ENCODE results near the gene TNFSF10. TPM values are rescaled to one million over a fixed set of nuclear protein-coding genes. Genes with fewer than 3 reads are reported as not detected.
A peak's percentile ranks its signal among the peaks of the same experiment; 100 is the strongest.

Gene TNFSF10
- total and polyA plus RNA-seq, 2 donors (not counting 1 experiment from before 2014, with no cell fraction given), result 16.4 to 21.0 TPM

DNA sequence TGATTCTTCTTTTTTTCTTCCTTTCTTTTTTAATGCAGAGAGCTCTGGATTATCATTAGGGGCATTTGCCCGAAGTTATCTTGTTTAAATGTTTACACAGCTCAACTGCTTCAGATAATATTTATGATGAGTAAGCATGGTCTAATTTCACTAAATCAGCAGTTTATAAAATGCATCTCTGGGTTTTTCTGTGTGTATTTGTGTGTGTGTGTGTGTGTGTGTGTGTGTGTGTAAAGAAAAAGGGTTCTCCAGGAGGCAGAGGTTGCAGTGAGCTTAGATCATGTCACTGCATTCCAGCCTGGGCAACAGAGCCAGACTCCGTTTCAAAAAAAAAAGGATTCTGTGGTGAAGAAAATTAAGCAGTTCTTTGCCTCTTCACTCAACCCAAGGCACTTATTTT is 25.9 kb upstream of the TNFSF10 start:
- no peak overlapping the region for H3K4me3 ChIP-seq (ENCODE audit: control extremely low read depth in 1 of 5, extremely low read depth in 1 of 5, insufficient read depth in 1 of 5, low read depth in 2 of 5, low read length in 4 of 5)
- ChIA-PET CTCF (interaction anchor here (0.6 to 1.7 kb wide), 4 partner anchors 47 to 259 kb away, joined by 3 to 4 read pairs (median 4); no protein-coding TSS in a partner anchor), POLR2A (no interaction called here)
- H2AFZ ChIP-seq (ENCODE audit: insufficient read depth, low read depth, low read length, poor library complexity, severe bottlenecking), result no peak overlapping the region
- Mint-ChIP-seq H3K4me3 (no peak overlapping the region), H3K4me1 (peaks cover 23% of the 10 kb centered on the region), H3K27me3 (no peaks in the 10 kb centered on the region), H3K27ac (no peak overlapping the region), H3K9me3 (ENCODE audit: insufficient read depth) (no peaks in the 10 kb centered on the region)
- no peaks in the 10 kb centered on the region for H3K79me2 ChIP-seq (ENCODE audit: control insufficient read depth, insufficient read depth, low read length)
- TF ChIP-seq, protein P1, sequence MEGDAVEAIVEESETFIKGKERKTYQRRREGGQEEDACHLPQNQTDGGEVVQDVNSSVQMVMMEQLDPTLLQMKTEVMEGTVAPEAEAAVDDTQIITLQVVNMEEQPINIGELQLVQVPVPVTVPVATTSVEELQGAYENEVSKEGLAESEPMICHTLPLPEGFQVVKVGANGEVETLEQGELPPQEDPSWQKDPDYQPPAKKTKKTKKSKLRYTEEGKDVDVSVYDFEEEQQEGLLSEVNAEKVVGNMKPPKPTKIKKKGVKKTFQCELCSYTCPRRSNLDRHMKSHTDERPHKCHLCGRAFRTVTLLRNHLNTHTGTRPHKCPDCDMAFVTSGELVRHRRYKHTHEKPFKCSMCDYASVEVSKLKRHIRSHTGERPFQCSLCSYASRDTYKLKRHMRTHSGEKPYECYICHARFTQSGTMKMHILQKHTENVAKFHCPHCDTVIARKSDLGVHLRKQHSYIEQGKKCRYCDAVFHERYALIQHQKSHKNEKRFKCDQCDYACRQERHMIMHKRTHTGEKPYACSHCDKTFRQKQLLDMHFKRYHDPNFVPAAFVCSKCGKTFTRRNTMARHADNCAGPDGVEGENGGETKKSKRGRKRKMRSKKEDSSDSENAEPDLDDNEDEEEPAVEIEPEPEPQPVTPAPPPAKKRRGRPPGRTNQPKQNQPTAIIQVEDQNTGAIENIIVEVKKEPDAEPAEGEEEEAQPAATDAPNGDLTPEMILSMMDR (IDR thresholded peaks at IDR 0.05), result no peak
- no peak for TF ChIP-seq EZH2 (IDR thresholded peaks at IDR 0.05; ENCODE audit: borderline replicate concordance, insufficient read depth, low read depth, low read length, poor library complexity, severe bottlenecking)
- no peaks in the 10 kb centered on the region for H4K20me1 ChIP-seq (ENCODE audit: control insufficient read depth, insufficient read depth, low read length, poor library complexity, severe bottlenecking)
- H3K9ac ChIP-seq (ENCODE audit: low read length), result no peak overlapping the region
- no peak for ATAC-seq (ENCODE audit: low read depth)
- no peak for DNase-seq
- H3K27ac ChIP-seq (ENCODE audit: low read length in 2 of 2), result no peak overlapping the region
- intact Hi-C loops (cut with micrococcal nuclease), result no loop called here
- no peak overlapping the region for H3K4me2 ChIP-seq (replicated peaks; ENCODE audit: low read depth, low read length, poor library complexity, severe bottlenecking)
- H3K4me1 ChIP-seq (ENCODE audit: control insufficient read depth in 2 of 2, insufficient read depth in 2 of 2, low read length in 2 of 2), result peaks cover 15 to 18% of the 10 kb centered on the region in 2 donors
- no peaks in the 10 kb centered on the region for H3K36me3 ChIP-seq (replicated peaks in 1 of 2; ENCODE audit: control extremely low read depth in 1 of 2, control insufficient read depth in 1 of 2, extremely low read depth in 1 of 2, insufficient read depth in 2 of 2, low read length in 1 of 2)
- no peaks in the 10 kb centered on the region for H3K27me3 ChIP-seq (replicated peaks in 1 of 4; ENCODE audit: control extremely low read depth in 1 of 4, control insufficient read depth in 3 of 4, insufficient read depth in 4 of 4, low read length in 3 of 4)
- H3K9me3 ChIP-seq (ENCODE audit: control extremely low read depth in 1 of 3, control insufficient read depth in 2 of 3, insufficient read depth in 1 of 3, low read length in 2 of 3), result no peaks in the 10 kb centered on the region
- no CpG with 5 or more reads among the region's 2 CpGs for WGBS (ENCODE audit: insufficient coverage)

DNA sequence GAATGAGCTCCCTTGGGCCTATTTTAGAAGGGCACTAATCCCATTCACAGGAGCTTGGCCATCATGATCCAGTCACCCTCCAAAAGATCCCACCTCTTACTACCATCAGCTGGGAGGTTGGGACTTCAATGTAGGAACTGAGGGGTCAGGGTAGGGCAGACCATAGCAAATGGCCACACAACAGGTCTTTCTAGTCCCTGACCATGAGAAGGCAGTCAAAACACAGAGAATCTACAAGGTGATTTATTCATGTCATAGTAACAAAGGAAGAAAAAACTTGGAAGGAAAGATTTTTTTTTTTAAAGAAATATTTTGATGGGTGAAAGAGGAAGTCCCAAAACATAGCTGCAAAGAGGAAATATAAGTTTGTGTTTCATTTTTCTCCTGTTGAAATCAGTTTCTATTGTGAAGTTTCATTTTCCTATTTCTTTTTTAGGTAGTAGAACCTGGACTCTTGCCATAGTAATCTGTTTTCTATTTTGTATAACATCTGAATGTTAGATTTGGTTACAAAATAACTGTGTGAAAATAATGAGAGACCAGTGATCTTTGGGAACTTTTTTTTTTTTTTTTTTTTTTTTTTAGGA is 23.5 kb upstream of the TNFSF10 start:
- no peaks in the 10 kb centered on the region for H3K9me3 Mint-ChIP-seq (ENCODE audit: insufficient read depth)
- DNase-seq, result peak; percentile 45
- peaks cover 24% of the 10 kb centered on the region for H3K4me1 Mint-ChIP-seq
- intact Hi-C loops (cut with micrococcal nuclease), result loop anchor here (1.0 kb wide), 1 partner anchor 23 kb away; the partner anchor contains the start of gene TNFSF10
- no peak for ATAC-seq (ENCODE audit: low read depth)
- Histone ChIP-seq H3K9ac (ENCODE audit: low read length) (peak overlapping the region; percentile 10), H4K20me1 (ENCODE audit: control insufficient read depth, insufficient read depth, low read length, poor library complexity, severe bottlenecking) (no peaks in the 10 kb centered on the region), H3K4me3 (ENCODE audit: control extremely low read depth in 1 of 5, extremely low read depth in 1 of 5, insufficient read depth in 1 of 5, low read depth in 2 of 5, low read length in 4 of 5) (peak overlapping the region in 1 of 5 experiments; percentile 2), H3K27ac (ENCODE audit: low read length in 2 of 2) (peak overlapping the region; percentile 29 to 60), H3K4me2 (replicated peaks; ENCODE audit: low read depth, low read length, poor library complexity, severe bottlenecking) (peak overlapping the region; percentile 56), H3K36me3 (replicated peaks in 1 of 2; ENCODE audit: control extremely low read depth in 1 of 2, control insufficient read depth in 1 of 2, extremely low read depth in 1 of 2, insufficient read depth in 2 of 2, low read length in 1 of 2) (no peaks in the 10 kb centered on the region), H3K79me2 (ENCODE audit: control insufficient read depth, insufficient read depth, low read length) (no peaks in the 10 kb centered on the region), H3K9me3 (ENCODE audit: control extremely low read depth in 1 of 3, control insufficient read depth in 2 of 3, insufficient read depth in 1 of 3, low read length in 2 of 3) (no peaks in the 10 kb centered on the region), H2AFZ (ENCODE audit: insufficient read depth, low read depth, low read length, poor library complexity, severe bottlenecking) (peak overlapping the region; percentile 29), H3K27me3 (replicated peaks in 1 of 4; ENCODE audit: control extremely low read depth in 1 of 4, control insufficient read depth in 3 of 4, insufficient read depth in 4 of 4, low read length in 3 of 4) (no peaks in the 10 kb centered on the region), H3K4me1 (ENCODE audit: control insufficient read depth in 2 of 2, insufficient read depth in 2 of 2, low read length in 2 of 2) (peaks cover 15 to 18% of the 10 kb centered on the region in 2 donors)
- H3K27me3 Mint-ChIP-seq, result no peaks in the 10 kb centered on the region
- ChIA-PET POLR2A (interaction anchor here (1.2 kb wide), 1 partner anchor 24 kb away, joined by 4 read pairs; the partner anchor contains the start of gene TNFSF10), CTCF (interaction anchor here (0.6 kb wide), 1 partner anchor 58 kb away, joined by 3 read pairs; no protein-coding TSS in a partner anchor)
- TF ChIP-seq EZH2 (IDR thresholded peaks at IDR 0.05; ENCODE audit: borderline replicate concordance, insufficient read depth, low read depth, low read length, poor library complexity, severe bottlenecking), result no peak
- TF ChIP-seq, protein P1 (IDR thresholded peaks at IDR 0.05), result no peak
- peak overlapping the region; percentile 64 for H3K4me3 Mint-ChIP-seq
- H3K27ac Mint-ChIP-seq, result peak overlapping the region; percentile 77
